Kidney epithelial cell (primary cell): ENCODE results near the gene ZC3H14. TPM values are rescaled to one million over a fixed set of nuclear protein-coding genes. Genes with fewer than 3 reads are reported as not detected.

Experiments
- DNase-seq: peaks from one replicate; pipeline ENCODE4 v3.0.0-alpha.2; 2010; ENCODE audit warnings: low read depth
- H3K27me3 ChIP-seq: 2 replicates; pipeline ENCODE4 v1.6.0; 2011; ENCODE audit warnings: low read length; ENCODE audit not compliant: control insufficient read depth, insufficient read depth
- H3K36me3 ChIP-seq: 2 replicates; pipeline ENCODE4 v1.5.1; 2011; ENCODE audit warnings: low read length; ENCODE audit not compliant: control insufficient read depth, insufficient read depth
- H3K4me3 ChIP-seq: 2 replicates; pipeline ENCODE4 v1.5.1; 2011; ENCODE audit warnings: low read depth, mild to moderate bottlenecking, control low read depth, low read length
- total RNA-seq: library from RNA; depleted of rRNA; stranded (reverse); fragments of >200 nt; gene quantifications from 2 replicates; pipeline ENCODE4 v1.2.3, GENCODE V29; 2015
- TF ChIP-seq, protein P1 (sequence below): IDR thresholded peaks from 2 replicates; pipeline ENCODE4 v1.5.1; 2011; ENCODE audit warnings: mild to moderate bottlenecking, moderate library complexity, low read length, control low read depth, inconsistent platforms; ENCODE audit not compliant: insufficient read depth, poor library complexity, severe bottlenecking

The ZC3H14 gene
- total RNA-seq, 1 donor from 2014 or later: 59.9 TPM

DNA sequence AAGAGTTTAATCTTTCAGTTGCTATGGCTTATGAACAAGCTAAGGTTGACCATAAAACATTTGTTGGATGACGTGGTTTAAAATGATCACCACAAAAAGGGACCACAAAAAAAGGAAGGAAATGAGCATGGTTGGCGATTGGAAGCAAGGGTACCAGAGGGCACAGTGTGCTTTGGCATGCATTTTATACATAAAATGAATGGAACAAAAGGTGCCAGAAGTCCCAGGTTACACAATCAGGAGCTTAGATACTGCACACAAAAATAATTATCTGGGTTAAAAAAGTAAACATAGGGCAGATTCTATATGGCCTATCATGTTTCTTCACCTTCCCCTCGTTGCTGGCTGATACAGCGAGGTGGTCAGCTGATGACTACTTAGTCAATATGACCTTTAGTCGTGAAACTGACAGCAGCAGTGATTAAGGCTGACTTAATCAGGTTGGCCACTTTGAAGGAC, 50.7 kb downstream of the ZC3H14 start:
- Histone ChIP-seq H3K4me3 (no peak overlapping the region), H3K27me3 (no peaks in the 10 kb centered on the region), H3K36me3 (no peaks in the 10 kb centered on the region)
- TF ChIP-seq, protein P1, sequence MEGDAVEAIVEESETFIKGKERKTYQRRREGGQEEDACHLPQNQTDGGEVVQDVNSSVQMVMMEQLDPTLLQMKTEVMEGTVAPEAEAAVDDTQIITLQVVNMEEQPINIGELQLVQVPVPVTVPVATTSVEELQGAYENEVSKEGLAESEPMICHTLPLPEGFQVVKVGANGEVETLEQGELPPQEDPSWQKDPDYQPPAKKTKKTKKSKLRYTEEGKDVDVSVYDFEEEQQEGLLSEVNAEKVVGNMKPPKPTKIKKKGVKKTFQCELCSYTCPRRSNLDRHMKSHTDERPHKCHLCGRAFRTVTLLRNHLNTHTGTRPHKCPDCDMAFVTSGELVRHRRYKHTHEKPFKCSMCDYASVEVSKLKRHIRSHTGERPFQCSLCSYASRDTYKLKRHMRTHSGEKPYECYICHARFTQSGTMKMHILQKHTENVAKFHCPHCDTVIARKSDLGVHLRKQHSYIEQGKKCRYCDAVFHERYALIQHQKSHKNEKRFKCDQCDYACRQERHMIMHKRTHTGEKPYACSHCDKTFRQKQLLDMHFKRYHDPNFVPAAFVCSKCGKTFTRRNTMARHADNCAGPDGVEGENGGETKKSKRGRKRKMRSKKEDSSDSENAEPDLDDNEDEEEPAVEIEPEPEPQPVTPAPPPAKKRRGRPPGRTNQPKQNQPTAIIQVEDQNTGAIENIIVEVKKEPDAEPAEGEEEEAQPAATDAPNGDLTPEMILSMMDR: no peak
- no peak for DNase-seq

DNA sequence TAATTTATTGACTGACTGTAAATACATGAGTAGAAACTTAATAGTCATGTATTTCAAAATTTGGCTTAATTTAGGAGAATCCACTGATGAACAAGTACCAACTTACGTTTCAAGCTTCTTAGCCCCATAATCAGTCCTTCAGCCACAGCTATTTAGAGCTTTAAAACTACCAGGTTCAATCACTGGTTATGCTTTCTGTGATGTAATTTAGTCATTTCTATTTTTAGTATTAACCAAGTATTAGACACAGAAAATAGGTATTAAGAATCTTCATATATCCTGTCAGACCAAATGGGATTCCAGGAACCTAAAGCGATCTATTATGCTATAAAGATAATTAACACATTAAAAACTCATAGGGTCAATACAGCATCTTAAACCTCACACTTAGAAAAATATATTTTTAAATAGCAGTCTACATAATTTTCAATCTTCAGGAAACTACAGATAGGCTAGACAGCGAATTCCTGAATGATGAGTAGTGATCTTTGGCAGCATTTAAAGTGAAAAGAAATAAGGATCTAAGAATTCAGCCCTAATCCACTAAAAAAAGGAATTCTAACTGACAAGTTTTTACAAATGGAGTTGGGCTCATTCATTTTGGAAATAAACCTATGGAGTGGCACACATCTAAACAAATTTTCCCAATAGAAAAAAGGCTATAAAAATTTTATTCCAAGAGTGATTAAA, 51.5 kb downstream of the ZC3H14 start:
- no peak for DNase-seq
- Histone ChIP-seq H3K36me3 (no peaks in the 10 kb centered on the region), H3K27me3 (no peaks in the 10 kb centered on the region), H3K4me3 (no peak overlapping the region)
- TF ChIP-seq, protein P1: no peak

DNA sequence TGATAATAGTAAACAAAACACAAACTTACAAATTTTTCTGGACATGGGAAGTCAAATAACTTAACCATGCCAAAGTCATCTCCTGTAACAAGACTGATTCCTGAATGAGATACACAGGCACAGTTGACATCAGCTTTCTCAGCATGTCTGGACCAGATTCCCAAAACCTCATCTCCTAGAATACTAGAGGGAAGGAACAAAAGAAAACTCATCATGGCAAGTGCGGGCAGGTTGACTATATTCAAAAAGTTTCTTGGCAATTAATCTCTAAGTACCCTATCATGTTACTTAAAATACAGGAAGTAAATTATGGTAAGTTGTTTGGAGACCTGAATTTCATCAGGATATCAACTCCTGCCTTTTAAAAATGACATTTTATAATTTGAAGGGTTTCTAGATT, 53.9 kb downstream of the ZC3H14 start:
- H3K4me3 ChIP-seq: no peak overlapping the region
- no peak for DNase-seq
- TF ChIP-seq, protein P1: no peak
- no peaks in the 10 kb centered on the region for H3K27me3 ChIP-seq
- no peaks in the 10 kb centered on the region for H3K36me3 ChIP-seq

DNA sequence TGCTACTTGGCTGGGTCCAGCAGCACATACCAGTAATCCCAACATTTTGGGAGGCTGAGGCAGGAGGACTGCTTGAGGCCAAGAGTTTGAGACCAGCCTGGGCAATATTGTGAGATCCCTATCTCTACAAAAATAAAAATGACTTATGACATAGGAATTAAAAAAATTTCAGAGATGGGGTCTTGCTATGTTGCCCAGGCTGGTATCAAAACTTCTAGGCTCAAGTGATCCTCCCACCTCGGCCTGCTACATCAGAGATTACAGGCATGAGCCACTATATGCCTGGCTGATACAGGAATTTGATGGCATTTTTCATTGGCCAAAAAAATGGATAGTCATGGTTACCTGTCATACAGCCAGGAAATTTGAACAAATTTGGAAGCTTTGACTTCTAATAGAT, 54.6 kb downstream of the ZC3H14 start:
- TF ChIP-seq, protein P1: no peak

DNA sequence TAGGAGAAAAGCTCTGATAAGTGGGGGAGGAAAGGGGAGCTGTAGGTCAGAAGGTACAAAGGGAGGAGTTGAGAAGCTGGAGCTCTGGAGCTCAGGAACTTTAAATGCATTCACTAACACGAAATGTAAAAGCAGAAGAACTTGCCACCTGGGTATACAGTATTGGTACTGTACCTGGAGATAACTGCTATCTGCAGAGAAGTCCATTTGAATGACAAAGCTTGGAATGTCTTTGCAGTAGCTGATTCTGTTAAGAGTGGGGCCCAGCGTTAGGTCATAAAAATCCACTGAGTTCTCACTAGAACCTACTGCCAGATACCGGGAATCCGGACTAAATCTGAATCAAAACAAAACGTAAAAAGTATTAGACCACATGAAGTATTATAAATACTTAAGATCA, 55.6 kb downstream of the ZC3H14 start:
- no peak for DNase-seq
- Histone ChIP-seq H3K4me3 (no peak overlapping the region), H3K36me3 (no peaks in the 10 kb centered on the region), H3K27me3 (no peaks in the 10 kb centered on the region)
- TF ChIP-seq, protein P1: no peak

More for the DNA sequence above, 54.6 kb downstream of the ZC3H14 start:
- H3K4me3 ChIP-seq: no peak overlapping the region
- H3K27me3 ChIP-seq: no peaks in the 10 kb centered on the region
- H3K36me3 ChIP-seq: no peaks in the 10 kb centered on the region
- DNase-seq: no peak

DNA sequence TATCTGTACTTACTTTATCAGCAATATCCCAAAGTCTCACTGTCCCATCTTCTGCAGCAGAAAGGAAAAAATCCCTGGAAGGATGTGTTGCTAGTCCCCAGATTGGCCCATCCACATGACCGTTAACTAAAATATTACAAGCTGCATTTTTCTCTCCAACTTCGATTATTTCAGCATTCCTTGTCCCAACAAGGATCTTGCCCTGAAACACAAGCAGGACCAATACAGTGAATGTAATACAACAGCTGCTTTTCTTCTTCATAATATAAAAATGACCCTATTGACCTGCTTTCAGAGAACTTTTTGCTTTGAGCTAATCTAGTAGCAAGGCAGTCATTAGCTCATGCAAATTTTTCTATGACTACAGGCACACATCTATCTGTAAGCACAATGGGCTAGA, 58.3 kb downstream of the ZC3H14 start:
- no peaks in the 10 kb centered on the region for H3K36me3 ChIP-seq
- H3K27me3 ChIP-seq: no peaks in the 10 kb centered on the region
- DNase-seq: no peak
- TF ChIP-seq, protein P1: no peak
- no peak overlapping the region for H3K4me3 ChIP-seq
